HK-2 (cell line): ENCODE data around the gene BICD2.

ENCODE experiments used
- DNase-seq: peaks from one replicate; pipeline ENCODE4 v3.0.0-alpha.2; 2018; ENCODE audit not compliant: unreplicated experiment

The BICD2 gene

DNA sequence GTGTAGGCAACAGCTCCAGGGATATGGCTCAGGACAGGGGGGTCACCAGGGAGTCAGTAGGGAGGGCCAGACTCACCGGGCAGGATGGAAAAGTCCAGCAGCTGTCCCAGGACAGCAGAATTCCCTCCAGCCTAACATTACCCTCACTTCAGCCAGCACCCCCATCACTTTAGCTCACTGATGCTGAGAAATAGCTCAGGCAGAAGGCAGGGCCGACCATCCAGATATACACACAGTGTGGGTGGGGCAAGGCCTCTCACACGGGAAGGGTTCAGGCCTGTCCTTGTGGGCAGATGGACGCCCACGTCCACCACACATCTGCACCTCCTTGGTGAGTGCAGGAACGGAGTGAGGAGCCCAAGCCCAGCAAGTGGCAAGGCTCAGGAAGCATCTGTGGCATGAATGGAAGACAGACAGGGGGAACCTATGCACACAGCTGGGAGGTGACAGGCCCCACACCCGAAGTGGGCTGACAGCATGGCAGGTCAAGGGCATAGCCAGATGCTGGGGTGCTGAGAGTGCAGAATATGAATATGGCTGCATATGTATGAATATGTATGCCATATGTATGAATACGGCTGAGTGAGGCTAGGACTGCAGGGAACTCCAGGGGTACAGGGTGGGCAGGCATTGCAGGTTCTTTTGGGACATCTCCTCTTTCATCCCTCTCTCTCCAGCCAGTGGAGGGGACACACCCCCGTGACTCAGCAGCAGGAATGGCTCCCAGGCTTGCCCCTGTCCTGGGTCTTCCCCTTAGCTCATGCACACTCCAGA, 17.0 kb downstream of the BICD2 start:
- DNase-seq, result no peak

DNA sequence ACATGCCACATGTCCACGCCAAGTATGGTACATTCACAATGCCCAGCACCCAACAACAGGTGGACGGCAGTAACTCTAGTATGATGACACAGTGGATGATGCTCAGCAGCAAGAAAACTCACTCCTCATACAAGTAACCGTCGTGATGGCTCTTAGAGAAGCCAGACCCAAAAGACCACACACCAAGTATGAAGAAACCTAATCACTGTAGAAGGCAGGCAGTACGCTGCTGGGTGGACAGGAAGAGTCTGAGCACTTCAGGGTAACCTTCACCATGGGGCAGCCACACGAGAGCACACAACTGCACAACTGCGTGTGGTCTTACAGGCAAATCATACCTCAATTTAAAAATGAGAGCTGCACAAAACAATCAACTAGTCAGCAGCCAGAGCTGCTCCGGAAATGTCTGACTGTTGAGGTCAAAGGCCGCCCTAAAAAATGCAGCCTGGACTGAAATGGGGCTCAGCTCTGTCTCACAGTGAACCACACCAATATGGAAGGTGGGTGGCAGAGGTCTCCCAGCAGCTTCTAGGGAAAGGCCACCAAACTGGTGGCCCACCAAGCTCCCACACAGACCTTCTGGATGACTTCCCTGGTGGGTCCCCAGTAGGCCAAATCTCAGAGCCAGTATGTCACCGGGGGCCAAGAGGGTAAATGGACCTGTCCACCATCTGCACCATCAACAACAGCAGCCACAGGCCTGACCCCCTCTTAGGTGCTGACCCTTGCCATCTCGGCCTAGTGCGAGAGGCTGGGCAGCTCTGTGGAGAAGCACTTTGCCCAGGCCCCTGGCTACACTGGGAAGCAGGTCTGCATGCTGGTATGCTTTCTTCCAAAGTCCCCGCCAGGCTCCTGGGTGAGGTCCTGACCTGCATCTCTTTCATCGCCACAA, 17.8 kb downstream of the BICD2 start:
- no peak for DNase-seq

DNA sequence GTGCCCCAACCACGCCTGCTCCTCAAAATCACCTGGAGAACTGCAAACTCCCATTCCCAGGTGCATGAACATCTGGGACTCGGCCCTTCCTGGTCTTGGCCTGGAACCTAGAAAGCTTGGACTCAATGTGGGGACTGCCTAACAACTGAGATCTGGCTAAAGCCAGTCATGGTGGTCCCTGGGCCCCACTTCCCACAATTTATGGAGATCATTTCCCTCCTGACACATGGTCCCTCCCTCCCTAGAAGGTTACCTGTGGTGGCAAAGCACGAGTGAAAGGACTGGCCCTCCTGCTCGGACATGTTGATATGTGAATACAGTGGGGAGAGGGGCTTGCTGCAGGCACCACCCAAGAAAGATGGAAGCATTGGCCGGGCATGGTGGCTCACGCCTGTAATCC, 18.8 kb downstream of the BICD2 start:
- DNase-seq, result no peak

DNA sequence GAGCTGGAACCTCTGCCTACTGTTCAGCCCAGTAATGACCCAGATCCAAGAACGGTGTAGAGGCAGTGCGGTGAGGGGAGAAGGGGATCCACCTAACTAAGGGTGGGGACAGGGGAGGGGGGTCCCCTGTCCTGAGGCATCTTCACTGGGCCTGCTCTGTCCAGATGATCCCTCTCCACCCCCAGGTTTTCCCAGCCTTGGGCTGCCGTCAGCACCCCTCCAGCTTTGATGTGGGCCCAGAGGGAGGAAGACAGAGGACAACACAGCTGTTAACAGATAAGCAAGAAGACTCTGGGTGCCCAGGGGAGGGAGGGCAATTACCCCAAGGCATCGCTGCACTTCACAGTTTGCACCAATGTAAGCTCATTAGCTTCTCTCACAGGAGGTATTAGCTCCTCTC, 19.3 kb downstream of the BICD2 start:
- DNase-seq, result no peak

DNA sequence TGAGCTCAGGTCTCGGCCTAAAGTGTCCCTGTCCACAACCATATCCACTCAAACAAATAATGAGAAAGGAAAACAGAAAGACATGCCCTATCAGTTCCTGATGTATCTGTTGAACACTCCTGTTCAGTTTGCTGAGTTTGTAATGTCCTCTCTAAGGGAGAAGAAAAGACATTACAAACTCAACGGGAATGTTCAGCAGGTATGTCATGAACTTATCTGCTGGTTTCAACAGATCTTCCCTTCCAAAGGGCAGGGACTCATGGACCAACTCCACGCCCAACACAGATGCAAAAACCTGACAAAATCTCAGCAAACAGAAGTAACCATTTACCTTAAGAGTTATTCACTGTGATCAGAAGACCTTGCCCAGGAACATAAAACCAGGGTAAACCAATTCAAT, 23.7 kb downstream of the BICD2 start:
- no peak for DNase-seq

DNA sequence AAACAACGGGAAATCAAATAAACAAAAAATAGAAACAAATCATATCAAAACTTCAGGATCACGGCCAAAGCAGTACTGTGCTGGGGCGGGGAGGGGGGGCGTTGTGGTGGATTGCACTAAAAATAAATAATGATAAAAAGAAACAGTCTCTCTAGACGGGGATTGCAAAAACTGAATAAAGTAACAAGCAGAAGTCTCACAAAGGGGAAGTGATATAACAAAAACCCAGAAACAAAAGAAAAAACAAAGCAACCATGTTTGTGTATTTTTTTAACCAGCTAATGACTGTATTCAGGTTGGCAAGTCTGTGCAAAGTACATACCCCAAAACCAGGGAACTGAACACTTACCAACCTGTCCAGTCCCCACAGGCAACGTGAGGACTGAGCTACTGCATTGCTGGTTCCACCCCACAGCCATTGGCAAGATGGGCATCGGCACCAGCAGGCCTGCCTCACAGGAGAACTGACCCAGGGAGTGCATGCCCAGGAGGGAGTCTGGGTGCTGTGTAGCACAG, 24.1 kb downstream of the BICD2 start:
- DNase-seq, result no peak

DNA sequence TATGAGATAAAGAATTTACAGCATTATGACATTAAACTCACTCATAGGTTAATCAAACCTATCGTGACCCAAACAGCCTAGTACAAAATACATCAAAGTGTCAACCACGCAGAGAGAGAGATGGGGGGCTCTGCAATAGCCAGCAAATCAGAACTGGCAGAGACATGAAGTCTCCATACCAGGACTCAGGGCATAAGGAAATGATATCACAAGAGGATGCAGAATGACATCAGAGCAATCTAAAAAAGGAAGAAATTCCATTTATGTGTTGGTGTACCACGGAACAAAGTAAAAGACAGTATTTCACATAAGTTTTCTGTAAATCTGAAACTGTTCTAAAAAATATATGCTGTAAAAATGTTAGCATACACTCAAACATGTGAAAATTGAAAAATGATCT, 24.6 kb downstream of the BICD2 start:
- no peak for DNase-seq

DNA sequence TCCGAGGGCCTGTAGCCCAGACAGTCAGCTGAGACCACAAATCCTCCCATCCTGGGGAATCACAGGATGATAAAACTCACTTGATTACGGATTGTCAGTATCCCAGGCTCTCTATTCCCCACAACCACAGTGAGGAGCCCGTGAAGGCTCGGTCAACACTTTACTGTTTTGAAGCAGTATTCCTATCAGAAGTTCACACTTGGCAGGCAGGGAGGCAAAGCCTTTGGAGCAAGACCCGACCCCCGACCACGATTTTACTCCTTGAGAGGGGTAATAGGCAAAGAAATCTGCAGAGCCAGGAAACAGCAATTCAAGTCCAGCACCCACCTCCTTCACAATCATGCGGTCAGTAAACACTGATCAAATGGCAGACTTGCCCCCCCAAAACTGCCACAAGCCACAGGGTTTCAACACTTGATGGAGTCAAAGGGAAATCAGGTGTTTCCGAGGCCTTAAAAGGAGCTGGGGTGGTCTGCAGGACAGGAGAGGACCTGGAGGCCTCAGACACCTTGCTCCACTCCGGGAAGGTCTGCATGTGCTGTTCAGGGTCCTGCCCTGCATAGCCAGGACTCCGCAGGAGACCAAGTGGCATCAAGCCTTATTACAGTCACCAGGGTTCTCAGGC, 25.2 kb downstream of the BICD2 start:
- no peak for DNase-seq

DNA sequence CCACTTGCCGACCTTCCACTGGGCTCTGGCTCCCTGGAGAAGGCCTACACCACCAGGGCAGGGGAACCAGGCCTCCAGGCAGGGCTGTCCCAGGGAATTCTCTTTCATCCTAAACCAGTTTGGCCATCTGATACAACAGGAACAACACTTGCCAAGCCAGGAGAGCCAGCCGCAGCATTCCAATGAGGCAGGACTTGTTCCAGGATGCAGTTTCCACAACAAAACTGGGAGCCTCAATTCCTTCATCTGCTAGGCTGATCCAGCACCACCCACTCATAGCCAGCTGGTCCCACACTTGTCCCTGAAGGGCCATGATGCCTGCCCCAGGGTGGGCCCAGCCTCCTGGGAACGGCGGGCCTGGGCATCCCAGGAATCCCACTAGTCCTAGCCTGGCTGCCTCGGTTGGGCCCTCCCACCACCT, 26.0 kb downstream of the BICD2 start:
- DNase-seq, result no peak

DNA sequence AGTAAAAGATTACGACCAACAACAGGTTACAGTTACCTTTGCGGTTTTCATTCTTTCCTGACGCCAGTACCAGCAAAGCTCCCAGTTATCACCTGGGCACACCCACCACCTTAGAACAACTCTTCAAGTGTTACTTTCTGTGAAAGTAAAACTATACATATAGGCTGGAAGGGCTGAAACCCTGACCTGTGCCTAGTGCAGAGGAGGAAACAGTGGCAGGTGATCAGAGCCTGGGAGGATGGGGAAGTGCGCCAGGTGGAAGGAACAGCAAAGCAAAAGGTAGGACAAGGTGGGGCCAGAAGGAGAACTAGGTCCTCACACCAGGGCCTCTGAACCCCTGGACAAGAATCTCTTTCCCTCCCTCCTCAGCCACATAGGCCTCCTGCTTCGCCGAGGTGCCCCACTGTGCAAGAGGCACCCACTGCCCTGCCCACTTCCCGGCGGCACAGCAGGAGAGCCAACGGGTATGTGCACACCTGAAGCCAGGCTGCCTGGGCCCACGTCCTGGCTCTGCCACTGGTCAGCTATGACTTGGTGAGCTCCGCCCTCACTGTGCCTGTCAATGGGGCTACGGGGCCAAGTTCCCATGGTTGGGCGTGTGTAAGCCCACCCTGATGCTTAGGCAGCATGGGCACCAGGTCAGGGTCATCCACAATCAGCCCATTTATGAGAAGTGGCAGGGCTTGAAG, 26.9 kb downstream of the BICD2 start:
- no peak for DNase-seq

DNA sequence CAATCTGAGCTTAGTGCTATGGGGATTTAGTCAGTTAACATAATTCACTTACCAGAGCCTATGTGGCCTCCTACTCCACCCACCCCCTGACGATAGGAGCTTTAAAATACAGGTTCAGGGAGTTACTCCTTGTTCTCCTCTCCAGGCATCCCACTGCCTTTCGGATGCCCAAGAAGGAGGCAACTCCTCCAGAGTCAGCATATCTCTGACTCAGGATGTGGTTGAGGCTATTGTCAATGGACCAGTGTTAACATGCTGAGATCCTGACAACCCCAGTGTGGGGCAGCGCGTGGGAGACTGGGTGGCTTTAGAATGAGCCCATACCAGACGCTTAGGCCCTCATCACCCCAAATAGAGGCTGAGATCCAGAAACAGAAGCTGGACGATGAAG, 27.4 kb downstream of the BICD2 start:
- no peak for DNase-seq

DNA sequence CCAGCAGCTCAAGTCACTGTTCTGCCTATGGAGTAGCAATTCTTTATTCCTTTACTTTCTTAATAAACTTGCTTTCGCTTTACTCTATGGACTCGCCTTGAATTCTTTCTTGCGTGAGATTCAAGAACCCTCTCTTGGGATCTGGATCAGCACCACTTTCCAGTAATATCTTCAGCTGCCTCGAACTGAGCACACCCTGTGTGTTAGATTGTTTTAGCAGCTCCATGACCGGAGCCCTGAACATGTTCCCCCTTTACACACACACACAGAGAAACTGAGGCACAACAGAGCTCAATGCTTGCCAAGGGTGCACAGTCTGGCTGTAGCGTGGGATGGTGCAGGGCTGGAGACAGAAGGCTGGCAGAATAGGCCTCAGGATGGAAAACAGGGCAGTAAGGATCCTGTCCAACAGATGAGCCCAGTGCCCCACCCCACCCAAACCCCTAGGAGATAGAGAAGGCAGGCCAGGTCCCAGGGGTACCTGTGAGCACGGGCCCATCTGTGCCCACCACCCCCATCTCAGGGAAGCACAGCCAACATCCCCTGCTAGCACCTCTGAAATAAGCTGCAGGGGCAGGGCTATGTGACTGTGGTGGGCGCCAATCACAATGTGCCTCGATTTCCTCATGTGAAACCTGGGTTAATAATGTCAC, 27.9 kb downstream of the BICD2 start:
- DNase-seq, result no peak

DNA sequence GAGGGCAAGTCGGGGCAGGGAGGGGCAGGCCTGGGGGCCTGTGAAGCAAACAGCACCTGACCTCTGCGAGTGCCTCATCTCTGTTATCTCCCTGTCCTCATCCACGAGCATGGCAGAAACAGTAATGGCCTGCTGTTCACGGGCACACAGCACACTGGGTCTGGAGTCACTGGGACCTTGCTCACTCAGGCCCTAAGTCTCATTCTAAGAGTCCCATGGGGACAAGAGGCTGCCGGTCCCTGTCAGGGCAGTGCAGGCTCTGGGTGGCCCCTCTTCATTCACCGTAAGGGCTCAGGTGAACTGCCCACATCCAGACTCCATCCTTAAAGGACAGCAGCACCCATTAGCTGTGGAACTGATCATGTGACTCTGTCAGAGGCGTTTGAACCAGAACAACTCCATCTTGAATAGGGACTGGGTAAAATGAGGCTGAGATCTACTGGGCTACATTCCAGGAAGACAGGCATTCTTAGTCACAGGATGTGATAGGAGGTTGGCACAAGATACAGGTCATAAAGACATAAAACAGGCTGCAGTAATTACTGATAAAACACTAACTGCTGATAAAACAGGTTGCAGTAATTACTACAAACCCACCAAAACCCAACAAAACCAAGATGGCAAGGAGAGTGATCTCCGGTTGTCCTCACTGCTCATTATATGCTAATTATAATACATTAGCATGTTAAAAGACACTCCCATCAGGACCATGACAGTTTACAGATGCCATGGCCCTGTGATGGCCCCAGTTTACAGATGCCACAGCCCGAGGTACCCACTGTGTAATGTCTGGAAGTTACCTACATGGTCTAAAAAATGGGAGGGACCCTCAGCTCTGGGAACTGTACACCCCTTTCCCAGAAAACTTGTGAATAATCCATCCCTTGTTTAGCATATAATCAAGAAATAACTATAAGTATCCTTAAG, 28.7 kb downstream of the BICD2 start:
- DNase-seq, result no peak

DNA sequence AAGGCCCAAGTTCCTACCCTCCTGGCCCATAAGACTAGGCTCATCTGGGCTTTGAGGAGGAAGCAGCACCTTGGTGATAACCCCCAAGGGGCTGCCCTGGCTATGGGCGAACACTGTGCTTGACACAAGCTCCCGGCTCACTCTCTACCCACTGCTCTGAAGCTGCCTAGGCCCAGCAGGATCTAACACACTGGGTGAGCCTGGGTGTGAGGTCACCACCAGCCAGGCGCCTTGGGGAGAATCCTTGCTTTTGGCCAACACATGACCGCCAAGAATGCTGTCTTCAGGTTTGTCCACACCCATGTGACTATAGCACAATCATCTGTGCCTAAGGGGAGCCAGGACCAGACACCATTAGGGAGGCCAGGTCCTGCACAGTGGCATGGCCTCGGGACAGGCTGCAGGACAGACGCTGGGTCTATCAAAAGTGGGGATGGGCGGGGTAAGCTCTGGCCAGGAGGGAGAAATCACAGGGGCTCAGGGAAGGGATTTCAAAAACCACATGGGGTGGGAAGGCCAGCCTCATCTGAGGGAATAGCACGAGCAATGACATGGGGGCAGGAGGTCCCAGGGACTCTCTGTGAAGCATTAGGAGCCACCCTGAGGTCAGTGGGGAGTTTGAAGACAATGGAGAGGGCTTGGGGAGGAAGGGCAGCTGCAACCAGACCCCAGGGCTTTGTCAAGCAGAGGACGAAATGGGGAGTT, 29.6 kb downstream of the BICD2 start:
- no peak for DNase-seq

DNA sequence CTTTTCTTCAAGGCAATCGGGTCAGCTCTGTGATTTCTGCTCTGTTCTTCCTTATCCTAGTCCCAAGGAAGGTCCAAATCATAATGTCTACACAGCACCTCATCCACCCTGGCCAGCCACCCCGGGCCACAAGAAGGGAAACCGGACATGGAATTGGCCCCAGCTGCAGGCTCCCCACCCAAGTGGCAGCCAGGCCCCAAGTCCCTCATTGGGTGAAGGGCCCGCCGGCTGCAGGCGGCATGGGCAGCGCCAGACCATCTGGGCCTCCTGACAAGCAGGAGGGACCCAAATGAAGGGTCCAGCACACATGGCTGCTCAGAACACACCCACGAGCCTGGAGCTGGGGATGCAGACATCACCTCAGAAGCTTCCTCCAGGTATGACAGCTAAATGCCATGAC, 33.7 kb downstream of the BICD2 start:
- DNase-seq, result no peak

DNA sequence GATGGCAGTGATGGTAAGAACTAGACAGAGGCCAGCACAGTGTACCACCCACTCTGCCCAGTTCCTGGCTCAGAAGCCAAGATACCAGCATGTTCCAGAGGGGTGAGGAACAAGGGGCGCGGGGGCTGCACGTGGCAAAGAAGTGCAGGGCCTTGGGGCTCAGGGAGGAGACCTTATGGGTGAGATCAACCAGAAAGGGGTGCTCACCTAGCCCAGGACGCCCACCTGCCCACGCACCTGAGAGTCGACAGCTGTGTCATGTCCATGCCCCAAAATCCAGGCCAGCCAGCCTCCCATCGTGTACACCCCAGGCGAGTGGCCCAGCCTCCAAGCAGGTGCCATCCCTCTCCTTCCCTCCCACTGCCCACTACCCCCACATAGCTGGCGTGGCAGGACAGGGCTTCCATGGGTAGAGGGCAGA, 34.9 kb downstream of the BICD2 start:
- DNase-seq, result no peak

DNA sequence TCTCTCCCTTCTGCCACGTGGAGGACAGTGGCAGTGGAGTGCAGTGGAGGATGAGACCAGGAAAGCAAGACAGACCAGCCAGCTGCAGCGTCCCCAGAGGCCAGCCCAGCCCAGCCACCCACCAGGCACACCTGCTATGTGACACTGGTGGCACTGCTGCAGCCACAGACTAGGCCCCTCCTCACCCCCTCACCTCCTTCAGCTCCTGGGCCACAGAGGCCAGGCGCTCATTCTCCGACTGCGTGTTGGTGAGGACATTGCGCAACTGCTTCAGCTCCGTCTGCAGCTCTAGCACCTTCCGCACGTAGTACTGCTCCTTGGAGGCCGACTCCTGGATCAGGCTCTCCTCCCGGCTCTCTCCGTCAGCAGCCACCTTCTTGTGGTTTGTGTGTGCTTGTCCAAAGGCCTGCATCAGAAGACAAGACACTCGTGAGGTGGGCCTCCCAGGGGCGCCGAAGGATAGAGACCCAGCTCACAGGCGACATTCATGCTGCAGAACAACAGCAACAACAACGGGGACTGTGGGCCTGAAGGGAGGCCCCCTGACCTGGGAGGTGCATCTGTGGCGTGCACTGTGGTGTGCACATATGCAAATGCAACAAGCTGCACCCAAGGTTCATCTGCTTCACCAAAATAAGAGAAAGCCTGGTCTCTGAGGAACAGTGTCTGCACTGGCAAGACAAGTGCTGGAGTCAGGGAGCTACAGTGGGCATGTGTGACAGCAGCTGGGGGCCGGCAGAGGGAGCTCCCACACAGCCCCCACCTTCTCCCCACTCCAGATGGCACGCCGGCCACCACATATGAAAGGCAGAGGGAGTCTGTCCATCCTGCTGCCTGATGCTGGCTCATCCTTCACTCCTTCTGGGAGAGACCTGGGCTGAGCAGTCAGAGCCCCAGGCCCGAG, 35.5 kb downstream of the BICD2 start:
- DNase-seq, result no peak
